Measurements from ENCODE around the gene ZMYND8. TPM values are rescaled to one million over a fixed set of nuclear protein-coding genes. Genes with fewer than 3 reads are reported as not detected.

ZMYND8 gene
- total RNA-seq, 1 donor from 2014 or later: 17.3 TPM

DNA sequence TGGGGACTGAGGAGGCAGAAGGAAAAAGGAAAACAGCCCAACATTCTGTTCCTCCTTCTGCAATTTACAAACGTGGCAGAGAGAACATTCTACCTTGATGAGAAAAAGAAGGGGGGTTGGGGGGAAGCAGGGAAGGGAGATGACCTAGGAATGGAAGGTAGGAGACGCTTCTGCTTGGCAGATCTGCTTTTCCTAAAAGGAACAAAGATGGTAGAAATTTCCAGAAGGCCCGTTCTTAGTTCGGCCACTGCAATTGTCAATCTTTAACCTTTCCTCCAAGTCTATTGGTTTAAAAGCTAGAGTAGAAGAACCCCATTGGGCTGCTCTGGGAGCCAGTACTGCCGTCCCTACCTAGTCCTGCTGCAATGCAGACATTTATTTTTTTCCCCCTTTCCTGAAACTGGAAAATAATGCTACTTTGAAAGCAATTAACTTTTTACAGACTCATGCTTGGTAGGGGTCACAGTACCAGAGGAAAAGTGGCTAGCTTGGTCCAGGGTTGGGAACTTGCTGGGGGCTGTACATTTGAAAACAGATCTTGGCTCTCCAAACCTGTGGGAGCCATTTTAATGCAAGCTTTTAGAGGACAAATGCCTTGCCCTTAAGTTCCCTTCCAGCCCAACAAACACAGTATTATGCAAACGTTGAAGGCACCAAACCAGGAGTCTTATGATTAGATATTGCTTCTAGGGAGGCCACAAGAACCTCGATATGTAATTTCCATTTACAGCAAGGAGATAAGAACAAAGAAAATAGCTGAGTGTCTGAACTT is 2.6 kb downstream of the ZMYND8 start:
- no peak for DNase-seq

- DNase-seq: peak; percentile 64
These were observed 3.2 kb downstream of the ZMYND8 start for GRCh38 chr20:47353239-47353691.

DNA sequence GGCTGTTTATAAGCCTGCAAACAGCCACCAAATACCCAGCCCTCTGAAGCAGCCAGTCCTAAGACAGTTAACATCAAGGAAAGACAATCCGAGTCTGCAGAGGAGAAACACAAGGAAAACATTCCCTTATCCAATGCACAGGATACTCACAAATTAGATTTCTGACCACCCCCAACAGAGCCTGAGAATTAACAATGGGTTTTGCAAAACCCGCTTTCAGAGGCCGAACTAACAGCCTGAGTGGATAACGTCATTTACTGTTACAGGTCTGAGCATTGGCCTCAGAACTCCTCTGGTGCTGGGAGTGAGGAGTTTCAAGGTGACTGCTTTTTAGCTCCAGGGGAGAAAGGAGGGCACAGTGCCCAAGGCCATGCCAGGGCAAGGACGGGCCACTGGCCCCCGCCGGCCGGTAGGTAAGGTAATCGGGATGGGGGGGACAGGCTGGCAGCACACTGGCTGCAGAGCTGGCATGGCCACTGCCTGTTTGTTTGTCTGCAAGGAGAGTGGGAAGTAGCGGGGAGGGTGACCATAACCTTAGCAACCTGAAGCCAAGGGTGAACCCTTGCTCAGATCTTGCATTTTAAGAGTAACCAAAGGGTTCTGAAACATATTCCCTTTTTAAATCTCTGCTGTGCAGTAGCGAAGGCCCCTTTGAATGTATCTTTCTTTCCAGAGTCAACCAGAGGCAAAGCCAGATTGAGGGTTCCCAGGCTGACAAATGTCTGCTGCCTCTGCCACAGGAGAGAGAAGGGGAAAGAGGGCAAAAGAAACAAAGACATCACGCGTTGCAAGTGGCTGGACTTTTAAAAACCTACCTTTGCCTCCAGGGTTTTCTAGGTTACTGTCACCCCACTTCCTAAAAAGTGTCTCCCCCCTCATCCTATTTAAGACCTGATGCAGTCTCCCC is 3.9 kb downstream of the ZMYND8 start:
- DNase-seq: peak; percentile 48

- peak; percentile 54 for DNase-seq
These were observed 4.7 kb downstream of the ZMYND8 start for GRCh38 chr20:47351643-47352331.

- DNase-seq: no peak
These were observed 5.6 kb downstream of the ZMYND8 start for GRCh38 chr20:47350691-47351545.

DNA sequence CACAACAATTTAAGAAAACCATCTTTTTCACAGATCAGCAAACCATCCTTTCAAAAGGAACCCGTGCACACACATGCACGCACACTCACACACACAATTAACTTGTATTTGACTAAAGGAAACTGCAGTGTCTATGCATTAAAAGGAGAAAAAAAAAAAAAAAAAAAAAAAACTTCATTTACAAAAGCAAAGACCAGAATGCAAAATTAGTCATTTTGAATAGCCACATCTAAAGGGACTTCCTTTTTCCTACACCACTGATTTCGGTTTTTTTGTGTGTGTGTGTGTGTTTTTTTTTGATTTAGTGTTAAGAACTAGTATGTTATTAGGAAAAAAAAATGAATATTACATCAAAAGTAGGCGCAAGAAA is 6.3 kb downstream of the ZMYND8 start:
- DNase-seq: no peak

- peak; percentile 42 for DNase-seq
These were observed 6.9 kb downstream of the ZMYND8 start for GRCh38 chr20:47349365-47350180.

DNA sequence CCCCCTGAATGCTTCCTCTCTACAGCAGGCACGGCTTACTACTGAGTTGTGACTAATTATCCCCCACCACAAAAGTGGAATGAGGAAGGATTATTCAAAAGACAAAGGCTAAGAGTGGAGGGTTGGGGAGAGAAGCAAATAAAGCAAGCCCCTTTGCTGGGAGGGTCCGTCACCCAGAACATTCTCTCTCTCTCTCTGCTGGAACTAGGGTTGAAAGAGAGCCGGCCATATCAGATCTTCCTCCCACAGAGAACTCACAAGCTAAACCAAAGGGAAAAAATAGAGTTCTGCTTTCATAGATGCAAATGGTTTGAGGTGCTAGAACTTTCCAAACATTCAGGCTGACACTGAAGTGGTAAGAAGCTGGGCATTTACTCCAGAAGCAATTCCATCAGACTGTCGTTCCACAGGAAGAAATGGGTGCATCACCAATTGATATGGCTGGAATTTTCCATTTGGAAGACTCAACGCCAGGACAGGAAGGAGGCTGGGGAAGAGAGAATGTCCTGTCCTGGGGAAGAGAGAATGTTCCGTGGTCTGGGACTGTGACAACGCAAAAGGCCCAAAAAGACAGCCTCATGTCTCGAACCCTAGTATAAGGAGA is 7.9 kb downstream of the ZMYND8 start:
- no peak for DNase-seq

DNA sequence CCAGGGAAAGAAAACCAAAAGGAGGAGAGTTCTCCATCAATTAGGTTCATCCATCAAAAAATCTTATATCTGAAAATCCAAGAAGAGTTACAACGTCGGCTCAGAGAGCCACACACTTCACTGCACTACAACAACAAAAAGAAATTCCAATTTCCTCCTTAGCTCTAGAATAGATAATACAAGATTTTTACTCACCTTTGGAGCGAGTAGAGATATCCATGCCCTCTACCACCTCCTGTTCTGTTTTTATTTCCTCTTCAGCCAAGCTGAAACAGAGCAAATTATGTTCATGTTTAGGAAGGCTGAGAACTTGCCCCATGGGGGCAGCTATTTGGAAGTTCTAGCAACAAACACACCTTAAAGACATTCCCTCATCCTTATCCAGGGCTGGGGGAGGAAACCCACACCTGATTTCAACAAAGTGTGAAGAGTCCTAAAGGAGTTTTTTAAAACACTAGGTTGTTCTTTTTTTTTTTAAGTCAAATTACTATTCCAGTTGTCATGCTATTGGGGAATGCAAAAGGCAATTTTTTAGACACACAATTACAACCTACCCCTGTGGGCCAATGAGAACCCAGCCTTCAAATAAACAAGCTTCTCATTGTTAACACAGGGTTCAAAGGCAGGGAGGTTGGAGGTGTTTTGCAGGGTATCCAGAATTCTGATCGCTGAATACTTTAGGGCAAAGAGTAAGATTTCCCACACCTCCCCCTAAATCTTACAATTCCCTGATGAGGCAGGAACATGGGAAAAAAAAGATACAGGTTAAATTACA is 8.7 kb downstream of the ZMYND8 start:
- no peak for DNase-seq

DNA sequence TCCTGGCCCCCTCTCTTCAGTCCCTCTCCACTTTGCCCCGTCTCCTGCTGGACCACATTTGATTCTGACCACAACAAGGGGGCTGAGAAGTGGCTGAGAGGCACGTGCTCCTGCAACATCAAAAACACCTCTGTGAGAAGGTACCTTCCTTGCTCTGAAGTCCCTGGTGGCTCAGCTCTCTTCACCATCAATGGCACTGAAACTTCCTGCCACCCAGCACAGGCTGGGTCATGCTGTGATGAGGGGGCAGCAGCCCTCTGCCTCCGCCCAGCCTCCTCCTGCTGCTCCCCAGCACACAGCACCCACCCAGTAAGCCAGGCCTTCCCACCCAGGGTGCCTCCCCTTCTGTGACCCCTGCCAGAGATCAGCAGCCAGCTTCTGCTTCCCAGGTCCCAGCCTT is 10.3 kb downstream of the ZMYND8 start:
- no peak for DNase-seq

- DNase-seq: no peak
These were observed 11.3 kb downstream of the ZMYND8 start for GRCh38 chr20:47345214-47345613.

- DNase-seq: no peak
These were observed 13.5 kb downstream of the ZMYND8 start for GRCh38 chr20:47343007-47343472.

DNA sequence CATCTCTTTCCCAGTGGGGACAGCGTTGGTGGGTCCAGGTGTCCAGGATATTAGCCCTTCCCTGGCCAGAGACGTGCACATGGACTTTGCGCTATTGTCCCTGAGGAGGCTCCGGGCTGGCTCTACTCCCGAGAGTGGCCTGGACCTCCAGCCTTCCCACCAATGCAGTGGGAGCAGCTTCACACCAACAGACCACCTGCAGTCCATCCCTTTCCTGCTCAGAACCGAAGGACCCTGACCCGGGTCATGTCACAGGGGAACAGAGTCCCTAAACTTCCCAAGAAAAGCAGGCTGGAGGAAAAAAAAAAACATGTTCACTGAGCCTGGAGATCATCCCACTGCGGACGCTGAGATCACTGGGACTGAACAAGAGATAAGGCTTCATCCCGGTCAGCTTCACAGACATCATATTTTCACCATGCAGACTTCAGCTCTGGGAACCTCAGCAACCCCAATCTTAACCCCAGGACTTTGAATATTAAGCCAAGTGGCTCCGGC is 18.3 kb downstream of the ZMYND8 start:
- DNase-seq: no peak

- no peak for DNase-seq
These were observed 19.1 kb downstream of the ZMYND8 start for GRCh38 chr20:47337413-47337812.

- peak; percentile 73 for DNase-seq
These were observed 20.3 kb downstream of the ZMYND8 start for GRCh38 chr20:47336129-47336754.

DNA sequence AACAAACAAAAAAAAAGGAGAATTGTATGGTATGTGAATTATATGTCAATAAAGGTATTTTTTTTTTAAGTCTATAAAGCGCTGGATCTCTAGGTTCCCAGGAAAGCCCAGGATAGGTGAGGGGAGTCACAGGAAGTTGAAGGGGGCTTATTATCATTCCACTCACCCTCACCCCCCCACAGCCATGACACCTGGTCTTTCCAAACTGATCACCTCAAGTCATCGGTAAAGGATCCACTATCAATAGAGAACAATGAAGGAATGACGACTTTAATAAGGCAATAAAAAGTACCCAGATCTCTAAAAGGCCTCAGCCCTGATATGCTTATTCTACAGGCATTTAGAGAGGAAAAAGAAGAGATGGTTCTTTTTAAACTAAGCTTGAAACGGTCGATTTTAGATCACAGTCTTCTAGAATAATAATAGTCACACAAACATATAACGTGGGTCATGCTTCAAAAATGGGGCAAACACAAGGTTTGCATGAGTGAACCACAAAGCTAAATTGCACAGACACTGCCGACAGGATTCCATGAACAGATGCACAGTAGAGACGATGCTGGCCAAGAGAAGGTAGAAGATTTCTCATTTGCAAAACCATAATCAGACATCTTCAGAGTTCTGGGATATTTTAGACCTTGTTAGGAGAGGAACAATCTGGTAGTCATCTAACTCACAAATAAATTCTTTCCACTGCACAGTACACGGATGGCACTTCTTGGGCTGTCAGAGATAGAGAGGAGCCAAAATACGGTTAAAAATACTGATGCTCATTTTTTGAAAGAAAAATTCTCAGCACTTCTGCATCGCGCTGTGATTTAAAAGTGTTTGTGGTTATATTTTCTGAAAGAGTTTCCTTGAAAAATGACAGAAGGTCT is 21.0 kb downstream of the ZMYND8 start:
- peak; percentile 10 for DNase-seq

DNA sequence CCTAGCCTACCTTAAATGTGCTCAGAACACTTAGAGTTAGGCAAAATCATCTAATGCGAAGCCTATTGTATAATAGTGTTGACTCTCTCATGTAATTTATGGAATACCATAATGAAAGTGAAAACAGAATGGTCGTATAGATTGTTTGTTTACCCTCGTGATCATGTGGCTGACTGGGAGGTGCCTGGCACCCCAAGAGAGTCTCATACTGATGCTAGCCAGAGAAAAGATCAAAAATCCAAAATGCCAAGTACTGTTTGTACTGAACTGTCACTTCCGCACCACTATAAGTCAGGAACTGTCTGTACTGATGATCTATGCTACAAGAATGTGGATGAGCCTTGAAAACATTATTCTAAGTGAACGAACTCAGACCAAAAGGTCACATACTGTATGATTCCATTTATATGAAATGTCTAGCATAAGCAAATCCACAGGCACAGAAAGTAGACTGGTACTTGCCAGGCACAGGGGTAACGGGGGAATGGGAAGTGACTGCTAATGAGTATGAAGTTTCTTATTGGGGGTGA is 22.4 kb downstream of the ZMYND8 start:
- DNase-seq: peak; percentile 58
